HepG2 (cell line): Measurements from ENCODE around the gene SSNA1. TPM values are rescaled to one million over a fixed set of nuclear protein-coding genes. Genes with fewer than 3 reads are reported as not detected.

Source experiments
- CHD2 ChIP-seq: IDR thresholded peaks from 2 replicates; pipeline ENCODE4 v1.6.1; 2011; ENCODE audit warnings: low read depth, low read length, improper control_type of control experiment
- DPF2 ChIP-seq: sonication (generic); formaldehyde crosslinking; IDR thresholded peaks from 2 replicates; pipeline ENCODE4 v1.4.0; 2020; ENCODE audit warnings: mild to moderate bottlenecking, low read depth, missing genetic modification reagents, borderline replicate concordance
- FOSL1 ChIP-seq: sonication (generic); formaldehyde crosslinking; IDR thresholded peaks from 2 replicates; pipeline ENCODE4 v1.9.0; 2021; ENCODE audit warnings: missing genetic modification reagents, borderline replicate concordance
- HNF4A ChIP-seq: sonication (generic); formaldehyde crosslinking; IDR thresholded peaks from 2 replicates; pipeline ENCODE4 v1.4.0; 2020; ENCODE audit warnings: missing genetic modification reagents
- HOMEZ ChIP-seq: IDR thresholded peaks from 2 replicates; pipeline ENCODE4 v1.6.1; 2016; ENCODE audit warnings: low read depth
- KDM1A ChIP-seq: IDR thresholded peaks from 2 replicates; pipeline ENCODE4 v1.6.1; 2016; ENCODE audit warnings: missing compliant biosample characterization
- MNT ChIP-seq: fragments of 450-650 bp; IDR thresholded peaks from 2 replicates; pipeline ENCODE4 v1.6.1; 2016
- NAIF1 ChIP-seq: sonication (generic); formaldehyde crosslinking; IDR thresholded peaks from 2 replicates; pipeline ENCODE4 v1.5.0; 2020; ENCODE audit warnings: mild to moderate bottlenecking, missing genetic modification reagents, borderline replicate concordance
- NCOA5 ChIP-seq: sonication (generic); formaldehyde crosslinking; IDR thresholded peaks from 2 replicates; pipeline ENCODE4 v1.4.0; 2020; ENCODE audit warnings: missing genetic modification reagents
- NFIB ChIP-seq: sonication (generic); formaldehyde crosslinking; IDR thresholded peaks from 2 replicates; pipeline ENCODE4 v1.9.0; 2021; ENCODE audit warnings: missing genetic modification reagents, mild to moderate bottlenecking, borderline replicate concordance
- NFKBIZ ChIP-seq: IDR thresholded peaks from 2 replicates; pipeline ENCODE4 v1.6.1; 2018; ENCODE audit warnings: missing genetic modification reagents, missing compliant biosample characterization
- NFYB ChIP-seq: sonication (generic); formaldehyde crosslinking; IDR thresholded peaks from 2 replicates; pipeline ENCODE4 v1.4.0; 2020; ENCODE audit warnings: missing genetic modification reagents
- SIN3A ChIP-seq: IDR thresholded peaks from 2 replicates; pipeline ENCODE4 v1.6.1; 2011; ENCODE audit warnings: low read depth, mild to moderate bottlenecking, control low read depth, low read length, borderline replicate concordance
- SUZ12 ChIP-seq: fragments of 150-350 bp; IDR thresholded peaks from 2 replicates; pipeline ENCODE4 v1.6.1; 2014; ENCODE audit warnings: low read depth, low read length
- TCF12 ChIP-seq, 2 experiments: fragments of 450-650 bp in 1 of 2; sonication (generic) in 1 of 2; formaldehyde crosslinking in 1 of 2; IDR thresholded peaks; 2 replicates each; pipeline versions ENCODE4 v1.6.1 to v1.8.0; 2017 to 2022; ENCODE audit warnings: antibody characterized with exemption in 1 of 2, mild to moderate bottlenecking in 1 of 2, missing genetic modification reagents in 1 of 2, moderate library complexity in 1 of 2
- TEAD2 ChIP-seq: sonication (generic); formaldehyde crosslinking; IDR thresholded peaks from 2 replicates; pipeline ENCODE4 v1.9.0; 2021; ENCODE audit warnings: missing genetic modification reagents
- ZC3H13 ChIP-seq: sonication (generic); formaldehyde crosslinking; IDR thresholded peaks from 2 replicates; pipeline ENCODE4 v1.8.1; 2023; ENCODE audit warnings: mild to moderate bottlenecking, missing genetic modification reagents, moderate library complexity
- ZNF256 ChIP-seq: sonication (generic); formaldehyde crosslinking; conservative IDR thresholded peaks from 2 replicates; pipeline ENCODE4 v1.4.0; 2020; ENCODE audit warnings: missing genetic modification reagents
- ZNF281 ChIP-seq: sonication (generic); formaldehyde crosslinking; IDR thresholded peaks from 2 replicates; pipeline ENCODE4 v1.4.0; 2020; ENCODE audit warnings: missing genetic modification reagents, borderline replicate concordance
- ZNF432 ChIP-seq: sonication (generic); formaldehyde crosslinking; IDR thresholded peaks from 2 replicates; pipeline ENCODE4 v1.5.0; 2020; ENCODE audit warnings: missing genetic modification reagents, mild to moderate bottlenecking, borderline replicate concordance
- ZNF589 ChIP-seq: sonication (generic); formaldehyde crosslinking; conservative IDR thresholded peaks from 2 replicates; pipeline ENCODE4 v1.8.0; 2022; ENCODE audit warnings: mild to moderate bottlenecking, moderate library complexity, missing genetic modification reagents
- ZNF629 ChIP-seq: sonication (generic); formaldehyde crosslinking; conservative IDR thresholded peaks from 2 replicates; pipeline ENCODE4 v1.5.0; 2020; ENCODE audit warnings: missing genetic modification reagents
- polyA plus RNA-seq, 8 experiments: library from polyadenylated mRNA; depleted of rRNA in 3 of 8; stranded (reverse) in 7 of 8; unstranded in 1 of 8; fragments of >200 nt; fragmentation: Illumina TruSeq in 4 of 8; extraction: Trizol in 4 of 8; gene quantifications; 2 replicates each; pipeline versions ENCODE4 v1.2.1 to v1.2.3, GENCODE V29; 2011 to 2016; ENCODE audit warnings: low read depth in 4 of 8, missing spikeins in 1 of 8, mixed read lengths in 1 of 8; ENCODE audit not compliant: insufficient read depth in 1 of 8
- total RNA-seq, 5 experiments: library from RNA; depleted of rRNA; stranded (reverse); fragments of >200 nt; fragmentation: Illumina TruSeq; extraction: Trizol; gene quantifications; 2 replicates each; pipeline ENCODE4 v1.2.3, GENCODE V29; 2016; ENCODE audit warnings: low read depth in 1 of 5
- TF ChIP-seq, protein P1 (sequence below): IDR thresholded peaks from 2 replicates; pipeline ENCODE4 v1.6.1; 2016; ENCODE audit warnings: low read depth, borderline replicate concordance

The SSNA1 gene
- total and polyA plus RNA-seq, 2 of the 13 experiments (the other 11 are each of a cell fraction or from before 2014, with no cell fraction given): 35.9 to 49.4 TPM

- 0 out of 2 replicates have a peak, but pooled peaks have one; percentile 68 for TF ChIP-seq ZNF589 (CRISPR knock-in tag)
- no peak for TF ChIP-seq TEAD2 (CRISPR knock-in tag)
- TF ChIP-seq ZNF432 (CRISPR knock-in tag): no peak
- no peak for TF ChIP-seq ZNF629 (CRISPR knock-in tag)
- no peak for TF ChIP-seq NAIF1 (CRISPR knock-in tag)
- TF ChIP-seq SUZ12: no peak
- peak; percentile 73; the same call in 1 of the 2 replicates for TF ChIP-seq NFKBIZ (CRISPR knock-in tag)
- TF ChIP-seq TCF12 (IDR thresholded peaks at IDR 0.05): no peak
- TF ChIP-seq TCF12 (CRISPR knock-in tag; IDR thresholded peaks at IDR 0.05): 0 out of 2 replicates have a peak, but pooled peaks have one; percentile 28
- peak; percentile 47; the same call in 1 of the 2 replicates for TF ChIP-seq ZNF281 (CRISPR knock-in tag)
- TF ChIP-seq CHD2: no peak
- TF ChIP-seq ZNF256 (CRISPR knock-in tag): 0 out of 2 replicates have a peak, but pooled peaks have one; percentile 23
- no peak for TF ChIP-seq KDM1A (CRISPR knock-in tag)
- no peak for TF ChIP-seq DPF2 (CRISPR knock-in tag)
- TF ChIP-seq, protein P1, sequence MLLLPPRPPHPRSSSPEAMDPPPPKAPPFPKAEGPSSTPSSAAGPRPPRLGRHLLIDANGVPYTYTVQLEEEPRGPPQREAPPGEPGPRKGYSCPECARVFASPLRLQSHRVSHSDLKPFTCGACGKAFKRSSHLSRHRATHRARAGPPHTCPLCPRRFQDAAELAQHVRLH: peak; percentile 63; the same call in 1 of the 2 replicates
- TF ChIP-seq MNT: 0 out of 2 replicates have a peak, but pooled peaks have one; percentile 18
- no peak for TF ChIP-seq ZC3H13 (CRISPR knock-in tag)
- TF ChIP-seq NFIB (CRISPR knock-in tag): no peak
- TF ChIP-seq HOMEZ: no peak
- TF ChIP-seq FOSL1: no peak
- no peak for TF ChIP-seq NFYB
- peak; percentile 83; the same call in 1 of the 2 replicates for TF ChIP-seq SIN3A
- TF ChIP-seq HNF4A (CRISPR knock-in tag): no peak
- TF ChIP-seq NCOA5 (CRISPR knock-in tag): no peak
Measured at GRCh38 chr9:137205126-137206069, 16.9 kb downstream of the SSNA1 start, which contains the start of the genes NDOR1 and TMEM203 (continued).
